ENCODE measurements around the gene APPBP2.

DNA sequence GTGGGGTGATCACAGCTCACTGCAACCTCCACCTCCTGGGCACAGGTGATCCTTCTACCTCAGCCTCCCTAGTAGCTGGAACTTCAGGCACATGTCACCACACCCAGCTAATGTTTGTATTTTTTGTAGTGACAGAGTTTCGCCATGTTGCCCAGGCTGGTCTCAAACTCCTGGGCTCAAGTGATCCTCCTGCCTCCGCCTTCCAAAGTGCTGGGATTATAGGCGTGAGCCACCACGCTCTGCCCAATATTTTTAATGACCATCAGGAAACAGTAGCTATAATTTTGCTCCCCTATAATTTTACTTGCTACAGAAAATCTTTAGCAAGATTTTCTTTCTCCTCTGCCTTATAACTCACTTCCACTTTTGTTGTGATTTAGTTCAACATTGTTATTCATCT, 29.7 kb upstream of the APPBP2 start:
- TF ChIP-seq JUN (IDR thresholded peaks at IDR 0.05; ENCODE audit: low read depth, low read length) (no peak), POLR2A (IDR thresholded peaks at IDR 0.05; ENCODE audit: control extremely low read depth in 1 of 2, low read depth in 2 of 2, low read length in 2 of 2) (no peak), SRF (IDR thresholded peaks at IDR 0.05; ENCODE audit: low read depth, low read length) (no peak), RNF2 (IDR thresholded peaks at IDR 0.05; ENCODE audit: borderline replicate concordance, low read depth, low read length, missing control alignments, poor library complexity, severe bottlenecking) (no peak), GTF2F1 (IDR thresholded peaks at IDR 0.05; ENCODE audit: borderline replicate concordance, low read depth, low read length) (no peak), TCF12 (IDR thresholded peaks at IDR 0.05; ENCODE audit: low read depth, low read length) (no peak), JUND (IDR thresholded peaks at IDR 0.05; ENCODE audit: low read length) (no peak), CBX5 (IDR thresholded peaks at IDR 0.05; ENCODE audit: low read depth, low read length) (no peak), GABPA (IDR thresholded peaks at IDR 0.05; ENCODE audit: borderline replicate concordance, insufficient read depth, low read length) (no peak), CREB1 (IDR thresholded peaks at IDR 0.05) (no peak)
- TF ChIP-seq, protein P1, sequence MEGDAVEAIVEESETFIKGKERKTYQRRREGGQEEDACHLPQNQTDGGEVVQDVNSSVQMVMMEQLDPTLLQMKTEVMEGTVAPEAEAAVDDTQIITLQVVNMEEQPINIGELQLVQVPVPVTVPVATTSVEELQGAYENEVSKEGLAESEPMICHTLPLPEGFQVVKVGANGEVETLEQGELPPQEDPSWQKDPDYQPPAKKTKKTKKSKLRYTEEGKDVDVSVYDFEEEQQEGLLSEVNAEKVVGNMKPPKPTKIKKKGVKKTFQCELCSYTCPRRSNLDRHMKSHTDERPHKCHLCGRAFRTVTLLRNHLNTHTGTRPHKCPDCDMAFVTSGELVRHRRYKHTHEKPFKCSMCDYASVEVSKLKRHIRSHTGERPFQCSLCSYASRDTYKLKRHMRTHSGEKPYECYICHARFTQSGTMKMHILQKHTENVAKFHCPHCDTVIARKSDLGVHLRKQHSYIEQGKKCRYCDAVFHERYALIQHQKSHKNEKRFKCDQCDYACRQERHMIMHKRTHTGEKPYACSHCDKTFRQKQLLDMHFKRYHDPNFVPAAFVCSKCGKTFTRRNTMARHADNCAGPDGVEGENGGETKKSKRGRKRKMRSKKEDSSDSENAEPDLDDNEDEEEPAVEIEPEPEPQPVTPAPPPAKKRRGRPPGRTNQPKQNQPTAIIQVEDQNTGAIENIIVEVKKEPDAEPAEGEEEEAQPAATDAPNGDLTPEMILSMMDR (IDR thresholded peaks at IDR 0.05; ENCODE audit: control extremely low read depth in 1 of 3, insufficient read depth in 1 of 3, low read depth in 1 of 3, low read length in 3 of 3) = no peak

Data from H1 (cell line).